Muscle of arm (tissue), 12 donors: ENCODE results near the gene PHYKPL. TPM values are rescaled to one million over a fixed set of nuclear protein-coding genes. Genes with fewer than 3 reads are reported as not detected.

ENCODE experiments used
- DNase-seq: peaks from one replicate; pipeline ENCODE4 v3.0.0-alpha.2; 2013
- polyA plus RNA-seq, 12 donors: library from polyadenylated mRNA; unstranded; fragments of 120-200 nt; gene quantifications; one replicate each; pipeline ENCODE4 v1.2.1, GENCODE V29; 2013; ENCODE audit not compliant: insufficient read length in 12 of 12

Gene PHYKPL
- polyA plus RNA-seq, 12 donors = 35.0 to 90.4 (median 59.4) TPM; not detected in 1

- no peak for DNase-seq
Measured at GRCh38 chr5:178224403-178224802, 8.2 kb downstream of the PHYKPL start.

GRCh38 chr5:178223828-178224335 is 8.7 kb downstream of the PHYKPL start:
- DNase-seq = no peak

GRCh38 chr5:178223196-178223773 is 9.3 kb downstream of the PHYKPL start:
- no peak for DNase-seq

- no peak for DNase-seq
Measured at GRCh38 chr5:178222292-178222691, 10.3 kb downstream of the PHYKPL start.

- DNase-seq = no peak
Measured at GRCh38 chr5:178221853-178222252, 10.7 kb downstream of the PHYKPL start.

- no peak for DNase-seq
Measured at GRCh38 chr5:178221282-178221681, 11.3 kb downstream of the PHYKPL start.

GRCh38 chr5:178218827-178219226 is 13.8 kb downstream of the PHYKPL start:
- no peak for DNase-seq

- DNase-seq = no peak
Measured at GRCh38 chr5:178218237-178218776, 14.3 kb downstream of the PHYKPL start.

- no peak for DNase-seq
Measured at GRCh38 chr5:178216779-178217178, 15.8 kb downstream of the PHYKPL start.

GRCh38 chr5:178216088-178216534 is 16.5 kb downstream of the PHYKPL start:
- no peak for DNase-seq

GRCh38 chr5:178215280-178216002 is 17.2 kb downstream of the PHYKPL start:
- no peak for DNase-seq

- DNase-seq = no peak
Measured at GRCh38 chr5:178214160-178214803, 18.3 kb downstream of the PHYKPL start.

- no peak for DNase-seq
Measured at GRCh38 chr5:178213748-178214151, 18.9 kb downstream of the PHYKPL start.

GRCh38 chr5:178213003-178213461 is 19.6 kb downstream of the PHYKPL start:
- no peak for DNase-seq

- DNase-seq = no peak
Measured at GRCh38 chr5:178212241-178213002, 20.2 kb downstream of the PHYKPL start.

GRCh38 chr5:178211095-178212048 is 21.2 kb downstream of the PHYKPL start:
- DNase-seq = no peak

- no peak for DNase-seq
Measured at GRCh38 chr5:178210686-178211085, 21.9 kb downstream of the PHYKPL start.

- no peak for DNase-seq
Measured at GRCh38 chr5:178210073-178210535, 22.5 kb downstream of the PHYKPL start.

- DNase-seq = no peak
Measured at GRCh38 chr5:178209334-178210072, 23.1 kb downstream of the PHYKPL start.
